GM18873 (cell line): ENCODE data around the gene ANXA10.
"Not testable (repeated sequence)": the region's sequence is repeated elsewhere in the genome, so short reads cannot be mapped to it uniquely, and the experiment has no call there.

Experiments
- ATAC-seq: cut with Tn5 transposase; IDR thresholded peaks from one replicate; pipeline ENCODE4 v1.9.1; 2021; ENCODE audit warnings: mild to moderate bottlenecking, moderate library complexity, moderate number of reproducible peaks; ENCODE audit not compliant: unreplicated experiment, low FRiP score

The ANXA10 gene

DNA sequence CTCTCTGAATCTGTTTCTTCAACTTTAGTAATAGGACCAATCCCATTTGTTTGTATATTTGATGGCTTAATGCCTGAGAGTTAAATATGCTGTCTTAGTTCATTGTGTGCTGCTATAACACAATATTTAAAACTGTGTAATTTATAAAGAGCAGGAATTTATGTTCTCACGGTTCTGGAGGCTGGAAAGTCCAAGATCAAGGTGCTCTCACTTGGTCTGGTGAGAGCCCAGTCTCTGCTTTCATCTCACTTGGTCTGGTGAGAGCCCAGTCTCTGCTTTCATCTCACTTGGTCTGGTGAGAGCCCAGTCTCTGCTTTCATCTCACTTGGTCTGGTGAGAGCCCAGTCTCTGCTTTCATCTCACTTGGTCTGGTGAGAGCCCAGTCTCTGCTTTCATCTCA lies 20.7 kb downstream of the ANXA10 start:
- not testable (repeated sequence) for ATAC-seq

DNA sequence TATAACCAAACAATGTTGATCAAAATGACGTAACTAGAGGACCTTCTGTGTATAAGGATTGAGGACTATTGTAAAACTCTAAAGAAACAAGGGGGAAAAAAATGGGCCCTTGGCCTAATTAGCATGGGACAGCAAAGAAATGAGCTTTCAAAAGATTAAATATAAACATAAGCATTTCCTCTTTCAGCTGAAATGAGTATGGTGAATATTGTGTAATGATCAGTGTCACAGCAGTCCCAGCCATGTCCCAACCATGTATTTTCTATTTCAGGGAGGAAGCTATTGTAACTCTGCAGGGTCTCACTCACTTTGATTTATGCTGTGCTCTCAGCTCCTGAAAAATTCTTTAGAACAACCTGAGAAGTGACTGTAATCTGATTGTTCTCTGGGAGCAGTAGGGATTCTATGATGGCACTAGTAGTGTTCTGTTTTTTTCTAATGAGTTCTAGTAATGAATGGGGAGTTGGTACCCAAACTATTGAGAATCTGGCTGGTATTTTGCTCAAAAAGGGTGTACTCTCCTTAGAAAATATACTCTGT lies 25.8 kb downstream of the ANXA10 start:
- ATAC-seq = no peak

DNA sequence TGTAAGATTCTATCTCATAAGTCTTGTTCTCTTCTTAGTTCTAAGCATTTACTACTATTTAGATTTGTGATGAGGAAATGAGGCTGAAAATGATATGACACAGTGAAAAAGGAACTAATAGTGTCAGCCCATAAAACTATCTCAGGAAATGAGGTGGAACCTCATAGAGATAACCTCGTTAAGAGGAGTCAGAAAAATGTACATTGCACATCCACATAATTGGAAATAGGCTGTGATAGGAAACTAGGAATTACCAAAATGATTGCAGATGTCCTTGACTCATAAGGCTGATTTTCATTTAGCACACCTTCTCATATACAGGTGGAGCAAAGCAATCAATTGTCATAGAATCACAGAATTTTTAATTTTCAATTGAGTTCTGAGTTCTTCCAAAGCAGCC lies 26.8 kb downstream of the ANXA10 start:
- ATAC-seq = no peak

DNA sequence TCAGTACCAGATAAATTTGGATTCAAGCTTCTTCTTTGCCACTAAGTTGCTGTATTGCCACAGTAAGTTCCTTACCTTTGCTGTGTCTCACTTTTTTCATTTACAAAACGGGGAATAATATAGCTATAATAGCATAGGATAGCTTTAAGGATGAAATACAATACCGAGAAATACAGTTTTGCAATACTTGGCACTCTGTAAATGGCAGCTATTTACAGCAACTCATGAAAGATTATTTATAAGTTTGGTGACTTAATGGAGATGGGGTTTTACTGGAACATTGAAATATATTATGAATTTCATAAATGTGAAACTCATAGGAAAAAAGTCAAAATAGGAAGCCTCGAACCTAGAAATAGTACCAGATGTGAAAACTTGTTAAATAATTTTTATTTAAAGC lies 27.6 kb downstream of the ANXA10 start:
- no peak for ATAC-seq

DNA sequence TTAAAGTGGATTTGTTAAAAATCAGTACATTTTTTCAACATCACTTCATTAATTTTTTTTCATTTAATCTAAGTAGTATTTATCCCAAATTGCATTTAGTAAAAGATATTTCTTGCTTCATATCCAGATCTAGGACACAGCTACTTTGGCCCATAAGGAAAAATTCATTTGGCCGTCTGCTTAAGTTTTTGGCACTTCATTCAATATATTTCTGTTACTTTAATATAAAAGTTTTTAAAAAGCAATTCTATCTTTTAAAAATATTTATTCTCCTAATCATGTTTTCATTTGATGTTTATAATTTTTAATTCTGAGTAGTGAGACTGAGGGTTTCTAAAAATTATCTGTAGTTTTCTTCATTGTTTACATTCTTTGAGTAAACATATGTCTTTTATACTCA lies 28.5 kb downstream of the ANXA10 start:
- no peak for ATAC-seq

DNA sequence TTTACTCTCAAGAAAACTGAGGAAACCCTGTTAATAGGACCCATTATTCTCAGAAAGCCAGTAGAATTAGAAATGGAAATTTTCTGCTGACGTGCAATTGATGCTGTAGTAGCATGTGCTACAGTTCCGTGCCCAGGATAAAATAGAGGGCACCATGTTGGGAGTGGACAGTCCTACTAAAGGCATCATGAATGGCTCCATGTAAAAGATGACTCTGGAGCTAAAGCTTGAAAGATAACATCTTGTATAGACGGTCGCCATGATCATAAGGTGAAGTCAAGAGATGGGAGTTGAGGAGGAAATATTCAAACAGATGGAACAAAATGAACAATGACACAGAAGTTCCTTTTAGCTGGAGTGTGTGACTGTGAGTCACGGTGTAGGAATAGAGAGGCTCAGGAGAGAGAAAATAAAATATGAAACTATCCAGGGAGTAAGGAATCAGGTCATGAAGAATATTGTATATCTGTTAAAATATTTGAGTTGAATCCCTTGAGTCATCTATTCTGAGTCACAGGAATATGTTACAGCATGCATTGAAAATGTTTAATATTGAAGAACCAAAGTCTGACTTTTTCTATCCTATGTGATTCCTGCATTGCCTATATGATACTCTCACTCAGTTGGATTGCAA lies 31.8 kb downstream of the ANXA10 start:
- no peak for ATAC-seq

DNA sequence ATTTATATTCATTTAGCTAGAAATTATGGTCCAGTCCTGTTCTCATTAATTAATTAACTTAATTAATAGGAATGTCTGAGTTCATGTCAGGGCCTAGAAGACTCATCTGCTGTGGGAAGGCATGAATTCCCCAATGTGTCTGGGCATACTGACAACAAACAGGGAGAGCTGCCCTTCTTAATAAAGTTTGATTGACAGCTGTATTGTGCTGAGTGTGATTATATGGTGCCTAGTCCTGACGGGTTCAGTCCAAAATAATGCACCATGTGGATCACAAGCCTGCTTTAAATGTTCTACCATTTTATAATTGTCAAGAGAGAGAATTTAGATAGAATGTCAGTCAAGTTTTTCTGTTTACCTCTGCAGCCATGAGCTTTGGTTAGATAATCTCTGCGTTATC lies 34.6 kb downstream of the ANXA10 start:
- ATAC-seq = no peak

DNA sequence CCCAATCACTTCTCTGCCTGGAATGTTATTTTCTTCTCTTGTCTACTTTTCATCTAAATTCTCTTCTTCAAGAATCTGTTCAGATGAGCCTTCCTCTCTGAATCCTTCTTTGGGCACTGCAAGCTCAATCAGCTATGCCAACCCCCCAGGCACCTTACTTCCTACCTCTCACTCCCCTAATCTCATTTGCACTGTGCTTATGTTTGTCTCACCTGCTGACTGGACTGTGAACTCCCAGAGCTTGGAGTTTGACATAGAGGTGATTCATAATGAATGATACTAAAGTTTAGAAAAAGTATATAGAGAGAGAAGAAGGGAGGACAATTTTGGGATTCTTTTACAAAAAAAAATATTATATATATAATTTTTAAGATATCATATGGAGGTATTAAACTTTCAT lies 36.3 kb downstream of the ANXA10 start:
- ATAC-seq = no peak

DNA sequence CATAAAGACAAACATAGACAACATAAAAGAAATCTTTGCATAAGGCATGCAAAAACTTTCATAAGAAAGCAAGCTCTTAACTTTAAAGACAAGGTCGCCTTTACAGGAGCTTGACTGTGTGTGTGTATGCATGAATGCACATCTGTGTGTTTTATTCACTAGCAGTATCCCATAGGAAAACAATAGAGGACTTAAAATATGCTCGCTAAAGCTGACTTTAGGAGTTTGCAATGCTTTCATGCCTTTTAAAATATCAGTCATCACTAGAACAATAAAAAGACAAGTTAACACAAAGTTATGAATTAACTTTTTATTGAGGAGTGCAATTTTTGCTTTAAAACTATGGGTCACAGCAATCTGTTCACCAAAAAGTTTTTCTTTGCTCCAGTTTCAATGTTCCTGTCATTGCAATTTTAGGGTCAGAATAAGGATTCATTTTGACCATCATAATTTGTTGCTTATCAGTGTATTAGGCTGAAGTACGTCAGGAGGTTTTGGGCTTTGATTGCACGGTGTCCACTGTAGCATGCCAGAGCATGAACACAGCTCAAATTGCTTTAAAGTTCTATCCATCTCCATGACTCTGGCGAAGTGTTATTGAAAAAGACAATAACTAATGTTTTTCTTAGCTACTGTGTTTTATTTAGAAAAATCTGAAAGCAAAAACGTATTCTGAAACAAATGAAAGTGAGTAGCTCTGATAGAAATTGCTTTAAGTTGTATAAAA lies 36.9 kb downstream of the ANXA10 start:
- no peak for ATAC-seq

DNA sequence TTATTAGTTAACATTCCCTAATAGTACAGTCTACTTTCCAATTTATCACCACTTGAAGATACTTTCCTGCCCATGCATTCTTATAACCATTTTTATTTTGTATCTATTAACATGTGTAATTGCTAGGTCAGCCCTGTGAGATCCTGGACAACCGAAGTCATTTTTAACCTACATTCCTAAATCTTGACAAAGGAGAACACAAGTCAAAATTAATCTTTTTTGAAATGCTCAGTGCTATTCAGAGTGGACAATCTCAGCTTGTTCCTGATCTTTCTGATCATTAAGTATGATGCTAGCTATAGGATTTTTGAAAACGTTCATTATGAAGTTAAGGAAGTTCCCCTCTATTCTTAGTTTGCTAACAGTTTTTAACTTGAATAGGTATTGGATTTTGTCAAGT lies 37.5 kb downstream of the ANXA10 start:
- no peak for ATAC-seq

DNA sequence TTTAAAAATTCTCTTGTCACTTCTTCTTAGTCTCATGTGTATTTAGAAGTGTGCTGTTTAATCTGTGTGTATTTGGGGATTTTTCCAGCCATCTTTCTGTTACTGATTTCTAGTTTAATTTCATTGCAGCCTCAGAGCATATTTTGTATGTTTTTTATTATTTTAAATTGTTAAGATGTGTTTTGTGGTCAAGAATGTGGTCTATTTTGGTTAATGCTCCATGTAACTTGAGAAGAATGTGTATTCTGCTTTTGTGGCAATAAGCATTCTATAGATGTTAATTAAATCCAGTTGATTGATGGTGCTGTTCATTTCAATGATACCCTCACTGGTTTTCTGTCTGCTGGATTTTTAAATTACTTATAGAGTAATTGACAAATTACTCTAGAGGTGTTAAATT lies 38.9 kb downstream of the ANXA10 start:
- ATAC-seq = no peak

DNA sequence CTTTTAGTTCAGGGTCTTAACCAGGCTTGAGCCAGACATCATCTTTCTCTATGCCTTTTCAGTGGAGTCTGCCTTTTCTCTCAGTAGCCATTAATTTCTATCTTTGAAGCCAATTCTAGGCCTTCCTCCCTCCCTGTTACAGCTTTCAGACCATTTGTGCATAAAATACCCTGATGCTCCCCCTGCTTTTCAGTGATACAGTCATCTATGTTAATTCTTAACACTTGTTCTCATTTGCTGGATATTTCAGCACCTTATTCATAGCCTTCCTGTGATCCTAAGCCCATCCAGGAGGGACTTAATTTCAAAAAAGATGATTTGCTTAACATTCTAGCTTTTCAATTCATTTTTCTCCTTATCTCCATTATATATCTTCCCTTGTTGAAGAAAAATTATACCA lies 42.3 kb downstream of the ANXA10 start:
- ATAC-seq = no peak

DNA sequence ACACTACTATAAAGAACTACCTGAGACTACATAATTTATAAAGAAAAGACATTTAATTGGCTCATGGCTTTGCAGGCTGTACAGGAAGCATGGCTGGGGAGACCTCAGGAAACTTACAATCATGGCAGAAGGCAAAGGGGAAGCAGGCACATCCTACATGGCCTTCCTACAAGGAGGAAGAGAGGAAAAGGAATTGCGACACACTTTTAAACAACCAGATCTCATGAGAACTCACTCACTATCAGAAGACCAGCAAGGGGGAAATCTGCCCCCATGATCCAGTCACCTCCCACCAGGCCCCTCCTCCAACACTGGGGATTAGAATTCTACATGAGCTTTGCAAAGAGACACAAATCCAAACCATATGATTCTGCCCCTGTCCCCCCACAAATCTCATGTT lies 43.5 kb downstream of the ANXA10 start:
- not testable (repeated sequence) for ATAC-seq

DNA sequence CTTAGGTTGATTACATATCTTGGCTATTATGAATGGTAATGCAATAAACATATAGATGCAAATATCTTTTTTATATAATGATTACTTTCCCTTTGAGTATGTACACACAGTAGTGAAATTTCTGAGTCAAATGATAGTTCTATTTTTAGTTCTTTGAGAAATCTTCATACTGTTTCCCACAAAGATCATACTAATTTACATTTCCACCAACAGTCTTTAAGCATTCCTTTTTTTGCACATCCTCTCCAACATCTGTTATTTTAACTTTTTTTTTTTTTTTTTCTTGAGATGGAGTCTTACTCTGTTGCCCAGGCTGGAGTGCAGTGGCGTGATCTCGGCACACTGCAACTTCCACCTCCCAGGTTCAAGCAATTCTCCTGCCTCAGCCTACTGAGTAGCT lies 45.4 kb downstream of the ANXA10 start:
- not testable (repeated sequence) for ATAC-seq

DNA sequence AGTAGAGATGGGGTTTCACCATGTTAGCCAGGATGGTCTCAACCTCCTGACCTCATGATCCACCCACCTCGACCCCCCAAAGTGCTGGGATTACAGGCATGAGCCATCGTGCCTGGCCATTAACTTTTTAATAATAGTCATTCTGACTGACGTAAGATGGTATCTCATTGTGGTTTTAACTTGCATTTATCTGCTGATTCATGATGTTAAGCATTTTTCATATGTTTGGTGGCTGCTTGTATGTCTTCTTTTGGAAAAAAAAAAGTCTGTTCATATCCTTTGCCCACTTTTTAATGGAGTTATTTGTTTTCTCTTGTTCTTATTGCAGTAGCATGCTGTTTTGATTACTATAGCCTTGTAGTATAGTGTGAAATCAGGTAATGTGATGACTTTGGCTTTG lies 45.8 kb downstream of the ANXA10 start:
- no peak for ATAC-seq

DNA sequence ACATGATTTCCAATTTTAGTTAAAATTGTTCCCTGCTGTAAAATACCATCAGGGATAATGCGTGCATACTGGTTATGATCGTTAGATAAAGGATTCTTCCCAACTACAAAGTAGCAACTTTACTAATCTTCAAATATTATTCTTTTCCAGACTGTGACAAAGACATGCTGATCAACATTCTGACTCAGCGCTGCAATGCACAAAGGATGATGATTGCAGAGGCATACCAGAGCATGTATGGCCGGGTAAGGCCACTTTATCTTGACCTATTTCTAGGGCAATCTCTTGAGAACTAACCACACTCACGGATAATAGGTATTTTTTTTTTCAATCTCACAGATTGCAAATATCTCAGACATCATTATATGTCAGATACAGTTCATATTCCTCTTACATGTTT lies 47.0 kb downstream of the ANXA10 start:
- ATAC-seq = no peak

DNA sequence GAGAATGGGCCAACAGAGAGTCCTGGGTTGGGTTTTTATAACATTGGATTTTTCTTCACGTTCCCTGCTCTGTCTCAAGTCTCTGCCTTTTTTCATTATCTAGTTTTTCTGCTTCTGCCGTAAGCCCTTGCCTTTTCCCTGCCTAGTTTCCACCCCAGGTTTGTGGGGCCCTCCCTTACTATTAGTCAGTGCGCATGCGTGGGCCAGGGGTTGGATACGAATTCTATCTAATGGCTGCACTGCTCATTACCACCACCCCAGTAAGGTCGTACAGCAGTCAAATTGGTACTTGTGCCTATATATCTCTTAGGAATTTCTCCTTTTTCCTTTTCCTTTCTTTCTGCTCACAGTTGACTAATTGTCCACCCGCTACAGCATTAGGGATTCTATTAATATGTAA lies 49.4 kb downstream of the ANXA10 start:
- no peak for ATAC-seq

DNA sequence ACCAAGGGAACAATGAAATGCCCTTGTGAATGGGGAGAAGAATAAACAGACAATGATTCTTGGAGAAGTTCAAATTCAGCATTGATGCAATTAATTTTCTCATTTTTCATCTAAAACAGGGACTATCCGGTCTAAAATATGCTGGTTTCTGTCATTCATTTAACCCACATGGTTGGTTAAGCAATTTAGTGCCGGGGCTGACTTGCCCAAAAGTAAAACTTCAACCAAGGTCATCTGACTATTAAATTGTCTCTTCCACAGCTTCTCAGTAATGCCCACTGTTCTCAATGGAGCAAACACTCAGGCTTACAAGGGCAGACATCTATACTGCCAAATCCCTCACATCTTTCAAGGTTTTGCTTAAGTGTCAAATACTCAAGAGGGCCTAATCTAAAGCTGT lies 51.3 kb downstream of the ANXA10 start:
- ATAC-seq = no peak

DNA sequence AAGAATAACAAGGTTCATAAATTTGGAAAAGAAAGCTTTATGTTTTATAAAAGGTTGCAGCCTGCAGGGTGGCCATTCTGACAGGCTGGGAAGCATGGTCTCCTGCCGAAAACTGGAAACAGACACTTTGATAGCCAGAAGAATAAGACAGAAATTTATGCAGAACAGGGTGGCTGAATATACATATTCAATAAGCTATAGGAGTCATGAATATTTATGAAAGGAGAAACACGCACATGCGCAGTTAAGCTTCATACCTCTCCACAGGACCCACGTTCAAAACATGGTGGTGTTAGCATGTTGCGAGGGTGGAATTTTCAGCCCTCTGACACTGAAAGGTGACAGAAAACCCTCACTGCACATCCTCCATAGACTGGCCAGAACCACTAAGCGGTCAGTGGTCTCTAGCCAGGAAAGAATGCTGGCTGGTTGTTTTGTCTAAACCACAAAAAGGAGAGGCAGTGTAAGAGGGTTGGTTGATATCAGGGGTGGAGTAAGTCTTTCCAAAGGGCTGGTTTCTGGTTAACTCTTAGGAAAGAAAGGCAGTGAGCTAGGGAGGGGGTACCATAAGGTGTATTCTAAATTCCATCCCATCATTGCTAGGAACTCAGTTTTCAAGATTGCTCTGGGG lies 58.2 kb downstream of the ANXA10 start:
- ATAC-seq = no peak

DNA sequence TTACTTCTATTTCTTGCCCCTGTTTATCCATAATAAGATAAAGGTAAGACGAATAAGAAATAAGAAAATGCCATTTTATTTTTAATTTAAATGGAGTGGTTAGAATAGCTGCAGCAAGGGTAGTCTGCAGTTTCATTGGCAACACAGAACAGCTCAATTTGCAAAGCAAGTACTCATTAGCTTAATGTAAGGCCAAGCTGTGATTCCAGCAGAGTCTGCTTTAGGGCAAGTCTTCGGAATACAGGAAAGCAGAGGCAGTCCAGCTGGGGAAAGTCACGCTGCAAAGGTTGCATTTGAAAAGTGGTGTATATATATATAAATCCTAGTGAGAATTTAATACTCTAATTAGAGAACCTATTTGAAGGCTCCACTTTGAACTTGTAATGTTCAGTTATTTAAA lies 59.0 kb downstream of the ANXA10 start:
- ATAC-seq = no peak

DNA sequence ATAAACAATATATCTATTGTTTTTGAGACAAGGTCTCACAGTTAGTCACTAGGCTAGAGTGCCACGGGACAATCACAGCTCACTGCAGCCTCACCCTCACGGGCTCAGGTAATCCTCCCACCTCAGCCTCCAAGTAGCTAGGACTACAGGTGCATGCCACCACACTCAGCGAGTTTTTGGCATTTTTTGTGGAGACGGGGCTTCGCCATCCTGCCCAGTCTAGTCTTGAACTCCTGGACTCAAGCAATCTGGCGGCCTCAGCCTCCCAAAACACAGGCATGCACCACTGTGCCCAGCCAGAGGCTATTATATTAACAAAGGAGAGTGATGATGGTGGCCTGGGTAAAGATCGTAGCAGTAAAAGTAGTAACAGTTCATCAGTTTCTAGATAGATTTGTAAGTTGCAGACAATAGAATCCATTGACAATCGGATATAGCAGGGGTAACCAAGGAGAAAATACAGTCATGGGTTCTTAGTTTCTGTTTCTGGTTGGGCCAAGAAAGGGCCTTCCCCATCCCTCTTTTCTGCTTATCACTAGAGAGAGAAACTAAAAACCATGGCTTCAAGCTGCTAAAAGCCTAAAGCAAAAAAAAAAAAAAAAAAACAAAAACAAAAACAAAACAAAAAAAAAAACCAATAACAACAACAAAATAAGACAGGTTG lies 60.6 kb downstream of the ANXA10 start:
- no peak for ATAC-seq
